PC-3 (cell line): ENCODE measurements around the gene PPP3R1. TPM values are rescaled to one million over a fixed set of nuclear protein-coding genes. Genes with fewer than 3 reads are reported as not detected.
A peak's percentile ranks its signal among the peaks of the same experiment; 100 is the strongest.

Source experiments
- ATAC-seq: fragments of 200-7000 bp; cut with Tn5 transposase; 2 replicates; pipeline ENCODE4 v1.9.1; 2020; ENCODE audit warnings: mild to moderate bottlenecking, moderate library complexity
- BruUV-seq: library from RNA; stranded (reverse); fragments of 400-500 nt; replicated peaks from 2 replicates; lab custom pipeline; 2021; lab: Mats Ljungman, UMichigan
- CTCF ChIA-PET: fragments of 300-600 bp; sonication (Branson Sonifier 250); formaldehyde crosslinking; loops from one replicate; lab custom pipeline; 2022; ENCODE audit warnings: antibody characterized with exemption; lab: Charles Lee
- POLR2A ChIA-PET: fragments of 300-600 bp; sonication (Branson Sonifier 250); formaldehyde crosslinking; loops from one replicate; lab custom pipeline; 2022; ENCODE audit warnings: antibody characterized with exemption; ENCODE audit not compliant: unreplicated experiment; lab: Charles Lee
- DNase-seq: peaks from one replicate; pipeline ENCODE4 v3.0.0-alpha.2; 2015
- H2AFZ ChIP-seq: fragments of 300-600 bp; sonication (generic); 2 replicates; pipeline ENCODE4 v1.6.0; 2016; ENCODE audit warnings: antibody characterized with exemption, low read length
- H3F3A ChIP-seq: fragments of 300-600 bp; sonication (generic); one replicate; pipeline ENCODE4 v1.6.0; 2017; ENCODE audit warnings: antibody characterized with exemption, low read length, control low read depth, mild to moderate bottlenecking; ENCODE audit not compliant: unreplicated experiment
- H3K27ac ChIP-seq: fragments of 300-600 bp; sonication (generic); 2 replicates; pipeline ENCODE4 v1.5.1; 2016; ENCODE audit warnings: mild to moderate bottlenecking, low read length
- H3K27me3 ChIP-seq: fragments of 300-600 bp; sonication (generic); 2 replicates; pipeline ENCODE4 v1.6.1; 2016; ENCODE audit warnings: low read length, mixed read lengths
- H3K36me3 ChIP-seq: fragments of 300-600 bp; sonication (generic); 2 replicates; pipeline ENCODE4 v1.6.1; 2016; ENCODE audit warnings: low read depth, mixed run types, low read length, mixed read lengths
- H3K4me1 ChIP-seq: fragments of 300-600 bp; sonication (generic); 2 replicates; pipeline ENCODE4 v1.5.1; 2016; ENCODE audit warnings: low read length; ENCODE audit not compliant: insufficient read depth
- H3K4me2 ChIP-seq: fragments of 300-600 bp; sonication (generic); 2 replicates; pipeline ENCODE4 v1.6.0; 2016; ENCODE audit warnings: low read length
- H3K4me3 ChIP-seq: fragments of 300-600 bp; sonication (generic); 2 replicates; pipeline ENCODE4 v1.5.1; 2016; ENCODE audit warnings: mild to moderate bottlenecking, low read length, mixed read lengths
- H3K79me2 ChIP-seq: fragments of 300-600 bp; sonication (generic); 2 replicates; pipeline ENCODE4 v1.6.1; 2017; ENCODE audit warnings: low read length, mixed read lengths
- H3K9ac ChIP-seq: fragments of 300-600 bp; sonication (generic); 2 replicates; pipeline ENCODE4 v1.6.0; 2016; ENCODE audit warnings: mild to moderate bottlenecking, low read length
- H3K9me2 ChIP-seq: fragments of 300-600 bp; sonication (generic); replicated peaks from 2 replicates; pipeline ENCODE4 v1.6.1; 2016; ENCODE audit warnings: mixed run types, low read length, mixed read lengths
- H3K9me3 ChIP-seq: fragments of 300-600 bp; sonication (generic); 2 replicates; pipeline ENCODE4 v1.6.1; 2016; ENCODE audit warnings: low read length, mixed read lengths
- H4K20me1 ChIP-seq: fragments of 300-600 bp; sonication (generic); 2 replicates; pipeline ENCODE4 v1.6.1; 2016; ENCODE audit warnings: low read length, mixed read lengths
- CTCF ChIP-seq: fragments of 300-600 bp; sonication (generic); conservative IDR thresholded peaks from 2 replicates; pipeline ENCODE4 v1.5.1; 2017; ENCODE audit warnings: antibody characterized with exemption, low read depth, mild to moderate bottlenecking, low read length
- EZH2 ChIP-seq: fragments of 300-600 bp; sonication (generic); IDR thresholded peaks from one replicate; pipeline ENCODE4 v1.6.1; 2017; ENCODE audit warnings: antibody characterized with exemption, mild to moderate bottlenecking, low read length; ENCODE audit not compliant: unreplicated experiment
- EZH2phosphoT487 ChIP-seq: fragments of 300-600 bp; sonication (generic); IDR thresholded peaks from 2 replicates; pipeline ENCODE4 v1.6.1; 2018; ENCODE audit warnings: mild to moderate bottlenecking, antibody characterized with exemption, low read length, borderline replicate concordance
- intact Hi-C: fragments of 100-400 bp; cut with micrococcal nuclease; formaldehyde crosslinking; loops from 2 replicates; pipeline ENCODE4 v1.9.0; 2023
- total RNA-seq: library from RNA; depleted of rRNA; stranded (reverse); fragments of >200 nt; gene quantifications from 2 replicates; pipeline ENCODE4 v1.2.3, GENCODE V29; 2014

PPP3R1 gene
- total RNA-seq, 1 experiment from 2014 or later: 13.7 TPM

GRCh38 chr2:68163641-68164040, 88.7 kb downstream of the PPP3R1 start:
- peaks cover 28% of the 10 kb centered on the region for H3K79me2 ChIP-seq
- CTCF ChIA-PET: no interaction called here
- intact Hi-C loops: no loop called here

GRCh38 chr2:68158134-68158447, 94.2 kb downstream of the PPP3R1 start:
- Histone ChIP-seq H3K27ac (peak overlapping the region; percentile 91), H3K36me3 (peaks cover 29% of the 10 kb centered on the region), H3K9me2 (no peaks in the 10 kb centered on the region), H2AFZ (peak overlapping the region; percentile 77), H3K9me3 (no peaks in the 10 kb centered on the region), H3K4me2 (peak overlapping the region; percentile 94), H3F3A (no peaks in the 10 kb centered on the region), H4K20me1 (peaks cover 7% of the 10 kb centered on the region), H3K4me3 (peak overlapping the region; percentile 92), H3K27me3 (no peaks in the 10 kb centered on the region), H3K9ac (peak overlapping the region; percentile 98), H3K4me1 (peaks cover 14% of the 10 kb centered on the region), H3K79me2 (peaks cover 62% of the 10 kb centered on the region)
- TSS peak; percentile 76 for BruUV-seq
- POLR2A ChIA-PET: interaction anchor here (0.6 to 0.8 kb wide), 2 partner anchors 9 to 33 kb away, joined by 4 read pairs; no protein-coding TSS in a partner anchor
- intact Hi-C loops: loop anchor here (5.0 kb wide), 1 partner anchor 34 kb away; no protein-coding TSS in a partner anchor
- no peak for DNase-seq
- CTCF ChIA-PET: interaction anchor here (1.1 kb wide), 1 partner anchor 92 kb away, joined by 6 read pairs; no protein-coding TSS in a partner anchor
- peak; percentile 12 for ATAC-seq
- TF ChIP-seq CTCF (no peak), EZH2 (no peak), EZH2phosphoT487 (no peak)

More at GRCh38 chr2:68163641-68164040, 88.7 kb downstream of the PPP3R1 start:
- H3K27ac ChIP-seq: no peak overlapping the region
- no peak overlapping the region for H2AFZ ChIP-seq
- DNase-seq (no peak), ATAC-seq (no peak)
- POLR2A ChIA-PET: no interaction called here
- H3K4me1 ChIP-seq: peaks cover 8% of the 10 kb centered on the region; the same call in 1 of the 2 replicates
- peaks cover 53% of the 10 kb centered on the region for H3K36me3 ChIP-seq
- no peak overlapping the region for H3K9ac ChIP-seq
- H3K27me3 ChIP-seq: no peaks in the 10 kb centered on the region
- H3K4me2 ChIP-seq: no peak overlapping the region
- peaks cover 4% of the 10 kb centered on the region for H4K20me1 ChIP-seq
- no peaks in the 10 kb centered on the region for H3K9me3 ChIP-seq
- no peak overlapping the region for H3K4me3 ChIP-seq
- no peaks in the 10 kb centered on the region for H3F3A ChIP-seq
- no TSS peak for BruUV-seq
- no peaks in the 10 kb centered on the region for H3K9me2 ChIP-seq
- no peak for TF ChIP-seq EZH2
- no peak for TF ChIP-seq CTCF
- TF ChIP-seq EZH2phosphoT487: no peak

- Histone ChIP-seq H3K4me1 (peaks cover 14% of the 10 kb centered on the region), H4K20me1 (peaks cover 7% of the 10 kb centered on the region), H2AFZ (peak within 1 kb of the TSS; percentile 77), H3K36me3 (peaks cover 25% of the 10 kb centered on the region), H3K9ac (peak within 1 kb of the TSS; percentile 98), H3K9me3 (no peaks in the 10 kb centered on the region), H3K4me2 (peak within 1 kb of the TSS; percentile 94), H3F3A (no peaks in the 10 kb centered on the region), H3K27me3 (no peaks in the 10 kb centered on the region), H3K9me2 (no peaks in the 10 kb centered on the region), H3K27ac (peak within 1 kb of the TSS; percentile 91), H3K4me3 (peak within 1 kb of the TSS; percentile 92), H3K79me2 (peaks cover 64% of the 10 kb centered on the region)
- ChIA-PET POLR2A (interaction anchor here (0.6 to 0.8 kb wide), 2 partner anchors 10 to 34 kb away, joined by 4 read pairs; no protein-coding TSS in a partner anchor), CTCF (interaction anchor here (1.1 kb wide), 1 partner anchor 93 kb away, joined by 6 read pairs; no protein-coding TSS in a partner anchor)
- intact Hi-C loops: loop anchor here (1.0 to 5.0 kb wide), 2 partner anchors 35 to 94 kb away; no protein-coding TSS in a partner anchor
- TF ChIP-seq EZH2 (no peak), EZH2phosphoT487 (no peak)
- DNase-seq (peak; percentile 94), ATAC-seq (peak; percentile 91)
- no TSS peak for BruUV-seq
Measured at GRCh38 chr2:68157402-68158133, 94.8 kb downstream of the PPP3R1 start, which contains the start of gene PNO1. Gene PNO1 (plus strand): TSS chr2:68157888. CDS start chr2:68157935, 47 bp downstream.
